K562 (cell line): ENCODE data around the gene SLC16A5. TPM values are rescaled to one million over a fixed set of nuclear protein-coding genes. Genes with fewer than 3 reads are reported as not detected.

Experiments used
- ATAC-seq: fragments of 200-7000 bp; cut with Tn5 transposase; 3 replicates; pipeline ENCODE4 v1.9.1; 2020; ENCODE audit warnings: moderate library complexity
- BruUV-seq: library from RNA; stranded (reverse); fragments of 400-500 nt; replicated peaks from 2 replicates; lab custom pipeline; 2021; lab: Mats Ljungman, UMichigan
- CTCF ChIA-PET: fragments of 300-600 bp; formaldehyde crosslinking; extraction: SDS; loops from one replicate; lab custom pipeline; 2021; ENCODE audit warnings: low intra/inter-chr PET ratio; lab: Yijun Ruan, JAX
- POLR2A ChIA-PET: fragments of 300-600, 350-650 bp; sonication (Branson Sonifier 250); formaldehyde crosslinking; extraction: SDS; loops from one replicate; lab custom pipeline; 2021; ENCODE audit warnings: antibody characterized with exemption, inconsistent platforms; lab: Yijun Ruan, JAX
- DNase-seq, 4 experiments: peaks; one replicate each; pipeline versions ENCODE4 v3.0.0 to v3.0.0-alpha.2; 2011 to 2018; ENCODE audit warnings: low spot score in 3 of 4, mixed read lengths in 3 of 4; ENCODE audit errors: extremely low read depth in 1 of 4
- FAIRE-seq: peaks from 2 replicates; lab custom pipeline; 2011; peaks lifted over from hg19 to GRCh38; lab: Jason Lieb, UNC
- H2AFZ ChIP-seq: 2 replicates; pipeline ENCODE4 v1.6.0; 2011; ENCODE audit warnings: low read depth, low read length, control low read depth, inconsistent platforms
- H3K27ac ChIP-seq: fragments of 200-600 bp; 3 replicates; pipeline ENCODE4 v1.8.0; 2011; ENCODE audit warnings: low read depth, mild to moderate bottlenecking, control low read depth, inconsistent platforms, low read length, moderate library complexity, mixed read lengths; ENCODE audit errors: extremely low read depth
- H3K27me3 ChIP-seq, 2 experiments: fragments of 300-600 bp in 1 of 2; 2 replicates in 1 of 2; 3 replicates in 1 of 2; pipeline versions ENCODE4 v1.6.0 to v1.8.0; 2011; ENCODE audit warnings: inconsistent platforms in 2 of 2, low read length in 2 of 2, mild to moderate bottlenecking in 1 of 2, mixed read lengths in 1 of 2, moderate library complexity in 1 of 2; ENCODE audit not compliant: control insufficient read depth in 2 of 2, insufficient read depth in 2 of 2
- H3K36me3 ChIP-seq: fragments of 300-600 bp; 3 replicates; pipeline ENCODE4 v1.8.0; 2011; ENCODE audit warnings: mild to moderate bottlenecking, low read length, inconsistent platforms; ENCODE audit not compliant: control insufficient read depth, insufficient read depth
- H3K4me1 ChIP-seq, 2 experiments: fragments of 200-600 bp in 1 of 2; replicated peaks in 1 of 2; 2 replicates in 1 of 2; 3 replicates in 1 of 2; pipeline versions ENCODE4 v1.5.1 to v1.8.0; 2011; ENCODE audit warnings: inconsistent platforms in 2 of 2, low read length in 2 of 2, mild to moderate bottlenecking in 1 of 2, mixed read lengths in 1 of 2, moderate library complexity in 1 of 2; ENCODE audit not compliant: control insufficient read depth in 2 of 2, insufficient read depth in 2 of 2
- H3K4me2 ChIP-seq: 2 replicates; pipeline ENCODE4 v1.6.1; 2011; ENCODE audit warnings: low read length, control low read depth, inconsistent platforms, mixed read lengths; ENCODE audit not compliant: insufficient read depth
- H3K4me3 ChIP-seq: fragments of 200-600 bp; sonication (generic), shearing (Covaris generic); 2 replicates; pipeline ENCODE4 v1.5.1; 2016; ENCODE audit warnings: control low read depth, inconsistent platforms
- H3K79me2 ChIP-seq: fragments of 200-600 bp; 3 replicates; pipeline ENCODE4 v1.8.0; 2011; ENCODE audit warnings: low read length, inconsistent platforms; ENCODE audit not compliant: control insufficient read depth, insufficient read depth
- H3K9ac ChIP-seq, 2 experiments: 2 replicates each; pipeline versions ENCODE4 v1.6.0 to v1.6.1; 2011; ENCODE audit warnings: low read depth in 2 of 2, low read length in 2 of 2, control low read depth in 1 of 2, inconsistent platforms in 1 of 2, mild to moderate bottlenecking in 1 of 2, mixed read lengths in 1 of 2; ENCODE audit not compliant: insufficient read depth in 1 of 2
- H3K9me1 ChIP-seq: one replicate; pipeline ENCODE4 v1.6.0; 2011; ENCODE audit warnings: inconsistent platforms, mild to moderate bottlenecking, low read length, moderate library complexity; ENCODE audit not compliant: control insufficient read depth, insufficient read depth
- H3K9me3 ChIP-seq: replicated peaks from 2 replicates; pipeline ENCODE4 v1.5.1; 2011; ENCODE audit warnings: low read depth, low read length, inconsistent platforms; ENCODE audit not compliant: control insufficient read depth, insufficient read depth
- H4K20me1 ChIP-seq: replicated peaks from 2 replicates; pipeline ENCODE4 v1.6.1; 2011; ENCODE audit warnings: low read length, inconsistent platforms, mixed read lengths; ENCODE audit not compliant: control insufficient read depth, insufficient read depth
- ATF1 ChIP-seq, 2 experiments: fragments of 450-650 bp in 1 of 2; IDR thresholded peaks; 2 replicates each; pipeline ENCODE4 v1.6.1; 2016; ENCODE audit warnings: missing compliant biosample characterization in 1 of 2, missing genetic modification characterization in 1 of 2
- ETS1 ChIP-seq: conservative IDR thresholded peaks from 2 replicates; pipeline ENCODE4 v1.6.1; 2011; ENCODE audit warnings: low read depth, mild to moderate bottlenecking, low read length; ENCODE audit not compliant: control insufficient read depth
- GTF2E2 ChIP-seq: fragments of 200-800 bp; sonication (Bioruptor generic); IDR thresholded peaks from 2 replicates; pipeline ENCODE4 v1.6.1; 2016; ENCODE audit warnings: missing genetic modification characterization, missing compliant biosample characterization
- MCM5 ChIP-seq: fragments of 450-650 bp; IDR thresholded peaks from 2 replicates; pipeline ENCODE4 v1.6.1; 2016; ENCODE audit warnings: low read depth
- NBN ChIP-seq: fragments of 450-650 bp; IDR thresholded peaks from 2 replicates; pipeline ENCODE4 v1.6.1; 2016; ENCODE audit warnings: low read depth, mild to moderate bottlenecking
- PBX2 ChIP-seq, 2 experiments: IDR thresholded peaks in 1 of 2; conservative IDR thresholded peaks in 1 of 2; 2 replicates each; pipeline ENCODE4 v1.6.1; 2016; ENCODE audit warnings: low read depth in 2 of 2, mild to moderate bottlenecking in 1 of 2, missing compliant biosample characterization in 1 of 2, missing genetic modification characterization in 1 of 2, moderate library complexity in 1 of 2
- PPARD ChIP-seq: fragments of 250-450 bp; sonication (Bioruptor Pico); IDR thresholded peaks from 2 replicates; pipeline ENCODE4 v1.8.0; 2022; ENCODE audit warnings: inconsistent platforms, mild to moderate bottlenecking, moderate library complexity
- RAD51 ChIP-seq: fragments of 450-650 bp; IDR thresholded peaks from 2 replicates; pipeline ENCODE4 v1.7.1; 2016; ENCODE audit warnings: low read depth, mild to moderate bottlenecking, borderline replicate concordance
- SMC3 ChIP-seq: conservative IDR thresholded peaks from 2 replicates; pipeline ENCODE4 v1.6.1; 2011; ENCODE audit warnings: low read depth, low read length, improper control_type of control experiment; ENCODE audit not compliant: insufficient read depth
- SREBF2 ChIP-seq: sonication (generic); formaldehyde crosslinking; IDR thresholded peaks from 2 replicates; pipeline ENCODE4 v1.4.0; 2020; ENCODE audit warnings: mild to moderate bottlenecking, missing genetic modification reagents
- ZNF140 ChIP-seq: fragments of 250-450 bp; sonication (Bioruptor Pico); IDR thresholded peaks from 2 replicates; pipeline ENCODE4 v1.8.0; 2021; ENCODE audit warnings: moderate library complexity, mild to moderate bottlenecking, inconsistent platforms
- ZNF431 ChIP-seq: sonication (generic); formaldehyde crosslinking; IDR thresholded peaks from 2 replicates; pipeline ENCODE4 v1.8.0; 2022; ENCODE audit warnings: mild to moderate bottlenecking, missing genetic modification reagents
- WGBS: fragments of 100-300 bp; shearing (Covaris generic); methylation state at CpG from one replicate; pipeline ENCODE4 v1.1.6; 2016; ENCODE audit warnings: low coverage, mixed read lengths; ENCODE audit not compliant: insufficient coverage; ENCODE audit errors: missing lambda C conversion rate; 5-methylcytosine and 5-hydroxymethylcytosine counted together
- in situ Hi-C: fragments of 300-500 bp; cut with MboI; formaldehyde crosslinking; loops from 4 replicates; pipeline ENCODE4 v1.15.0; 2018; ENCODE audit warnings: inconsistent platforms, mixed read lengths
- intact Hi-C: fragments of 100-400 bp; cut with micrococcal nuclease; formaldehyde crosslinking; loops from 2 replicates; pipeline ENCODE4 v1.14.2; 2022
- polyA plus RNA-seq, 8 experiments: library from polyadenylated mRNA; depleted of rRNA in 4 of 8; stranded (reverse) in 5 of 8; unstranded in 3 of 8; fragments of >200 nt; fragmentation: Nextera tagmentation in 2 of 8; fragmentation: Illumina TruSeq in 1 of 8; extraction: Ambion mirVana in 2 of 8; extraction: Trizol in 1 of 8; gene quantifications; 2 replicates each; pipeline versions ENCODE4 v1.2.1 to v1.2.3, GENCODE V29; 2011 to 2014; ENCODE audit warnings: inconsistent platforms in 1 of 8, missing spikeins in 1 of 8
- total RNA-seq, 7 experiments: library from RNA; depleted of rRNA in 6 of 7; stranded (reverse); fragments of >200 nt in 6 of 7; fragmentation: Illumina TruSeq in 2 of 7; extraction: Trizol in 2 of 7; gene quantifications; 2 replicates each; pipeline versions ENCODE4 v1.2.1 to v1.2.3, GENCODE V29; 2011 to 2021; ENCODE audit warnings: low replicate concordance in 1 of 7
- TF ChIP-seq, protein P1 (sequence below): sonication (generic); formaldehyde crosslinking; IDR thresholded peaks from 2 replicates; pipeline ENCODE4 v1.5.0; 2020; ENCODE audit warnings: missing genetic modification reagents

Gene SLC16A5
- total and polyA plus RNA-seq, 9 of the 15 experiments (the other 6 are each of a cell fraction or from before 2014, with no cell fraction given): 0.06 to 2.6 (median 0.91) TPM

DNA sequence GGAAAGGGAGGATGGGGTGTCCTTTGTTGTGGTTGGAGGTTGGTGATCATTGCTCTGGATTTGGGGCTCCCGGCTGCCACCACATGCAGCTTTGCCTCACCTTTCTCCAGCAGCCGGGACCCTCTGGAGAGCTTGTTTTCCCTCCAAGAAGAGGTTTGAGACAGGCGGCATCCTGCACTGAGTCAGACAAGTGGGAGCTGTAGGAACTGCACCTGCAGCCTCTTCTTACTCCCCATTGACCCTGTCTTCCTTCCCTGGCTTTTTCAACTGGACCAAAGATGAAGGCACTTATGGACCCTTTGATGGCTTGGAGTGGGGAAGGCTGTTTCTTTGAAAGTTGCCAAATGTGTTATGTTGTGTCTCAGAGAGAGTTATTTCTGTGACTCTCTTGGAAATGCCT is 24.1 kb upstream of the SLC16A5 start:
- H3K9me3 ChIP-seq: no peaks in the 10 kb centered on the region
- ATAC-seq (no peak), DNase-seq (peak in 1 of 4 experiments; percentile 9), FAIRE-seq (no peak)
- 0 out of 2 replicates have a peak, but pooled peaks cover 3% of the 10 kb centered on the region for H4K20me1 ChIP-seq
- H3K79me2 ChIP-seq: no peaks in the 10 kb centered on the region
- H3K27ac ChIP-seq: no peak overlapping the region
- H3K27me3 ChIP-seq: no peaks in the 10 kb centered on the region
- no peaks in the 10 kb centered on the region for H3K9me1 ChIP-seq
- TF ChIP-seq PPARD (CRISPR knock-in tag): no peak
- TF ChIP-seq ATF1 (CRISPR knock-in tag; IDR thresholded peaks at IDR 0.05): no peak
- no peak for TF ChIP-seq ATF1 (tag; IDR thresholded peaks at IDR 0.05)
- TF ChIP-seq RAD51: no peak
- no peak for TF ChIP-seq NBN
- TF ChIP-seq ETS1: no peak
- TF ChIP-seq SREBF2 (CRISPR knock-in tag): no peak
- TF ChIP-seq PBX2 (CRISPR knock-in tag; IDR thresholded peaks at IDR 0.05; ENCODE audit: low read depth): no peak
- TF ChIP-seq PBX2 (tag; conservative IDR thresholded peaks at IDR 0.05; ENCODE audit: low read depth): no peak
- no peak for TF ChIP-seq MCM5
- no peak for TF ChIP-seq SMC3
- TF ChIP-seq, protein P1, sequence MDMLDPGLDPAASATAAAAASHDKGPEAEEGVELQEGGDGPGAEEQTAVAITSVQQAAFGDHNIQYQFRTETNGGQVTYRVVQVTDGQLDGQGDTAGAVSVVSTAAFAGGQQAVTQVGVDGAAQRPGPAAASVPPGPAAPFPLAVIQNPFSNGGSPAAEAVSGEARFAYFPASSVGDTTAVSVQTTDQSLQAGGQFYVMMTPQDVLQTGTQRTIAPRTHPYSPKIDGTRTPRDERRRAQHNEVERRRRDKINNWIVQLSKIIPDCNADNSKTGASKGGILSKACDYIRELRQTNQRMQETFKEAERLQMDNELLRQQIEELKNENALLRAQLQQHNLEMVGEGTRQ: no peak
- TF ChIP-seq GTF2E2: no peak
- TF ChIP-seq ZNF431 (CRISPR knock-in tag): no peak
- no peak for TF ChIP-seq ZNF140 (CRISPR knock-in tag)
- WGBS: 93% methylated on average over 3 of the region's 3 CpGs
- H3K4me2 ChIP-seq: no peak overlapping the region
- H3K9ac ChIP-seq: no peak overlapping the region
- H3K36me3 ChIP-seq: peaks cover 60% of the 10 kb centered on the region
- H2AFZ ChIP-seq: no peak overlapping the region
- H3K4me3 ChIP-seq: no peak overlapping the region
- in situ Hi-C loops (loop anchor here (5.0 kb wide), 1 partner anchor 49 kb away; no protein-coding TSS in a partner anchor), intact Hi-C loops (no loop called here)
- no TSS peak for BruUV-seq
- ChIA-PET POLR2A (interaction anchor here (1.0 to 2.4 kb wide), 5 partner anchors 8 to 28 kb away, joined by 3 to 11 read pairs (median 5); no protein-coding TSS in a partner anchor), CTCF (no interaction called here)
- peaks cover 0 to 3% of the 10 kb centered on the region in 2 experiments; a peak in 2 of 5 replicates for H3K4me1 ChIP-seq
